ENCODE measurements around the gene VAV2.

DNA sequence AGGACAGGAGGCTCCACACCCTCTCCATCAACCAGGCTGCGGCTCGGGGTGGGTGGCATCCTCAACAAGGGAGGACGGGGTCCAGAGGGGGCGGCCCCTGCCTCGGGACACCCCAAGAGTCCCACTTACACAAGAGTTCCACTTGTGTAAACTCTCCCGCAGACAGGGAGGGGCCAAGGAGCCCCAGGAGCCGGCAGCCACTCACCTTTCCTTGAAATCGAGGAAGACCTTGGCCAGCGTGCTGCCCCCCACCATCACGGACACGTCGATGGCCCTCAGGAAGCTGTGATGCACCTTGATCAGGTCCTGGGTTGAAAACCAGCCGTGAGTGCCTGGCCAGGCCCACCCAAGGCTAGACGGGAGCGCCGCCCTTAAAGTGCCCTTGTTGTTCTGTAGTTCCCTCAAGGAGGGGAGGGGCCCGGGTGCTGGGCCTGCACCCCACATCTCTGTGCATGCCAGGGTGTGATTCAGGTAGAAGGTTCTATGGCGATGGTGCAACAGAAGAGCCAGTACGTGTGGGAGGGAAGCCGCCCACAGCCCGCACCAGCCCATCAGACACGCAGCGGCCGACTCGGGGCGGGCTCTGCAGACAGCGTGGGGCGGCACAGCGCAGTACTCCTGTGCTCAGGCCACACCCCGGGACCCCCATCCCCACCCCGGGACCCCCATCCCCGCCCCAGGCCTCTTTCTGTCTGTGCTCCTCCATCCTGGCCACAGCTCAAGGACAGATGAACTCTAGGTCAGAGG lies 186.1 kb downstream of the VAV2 start:
- TF ChIP-seq, protein P1, sequence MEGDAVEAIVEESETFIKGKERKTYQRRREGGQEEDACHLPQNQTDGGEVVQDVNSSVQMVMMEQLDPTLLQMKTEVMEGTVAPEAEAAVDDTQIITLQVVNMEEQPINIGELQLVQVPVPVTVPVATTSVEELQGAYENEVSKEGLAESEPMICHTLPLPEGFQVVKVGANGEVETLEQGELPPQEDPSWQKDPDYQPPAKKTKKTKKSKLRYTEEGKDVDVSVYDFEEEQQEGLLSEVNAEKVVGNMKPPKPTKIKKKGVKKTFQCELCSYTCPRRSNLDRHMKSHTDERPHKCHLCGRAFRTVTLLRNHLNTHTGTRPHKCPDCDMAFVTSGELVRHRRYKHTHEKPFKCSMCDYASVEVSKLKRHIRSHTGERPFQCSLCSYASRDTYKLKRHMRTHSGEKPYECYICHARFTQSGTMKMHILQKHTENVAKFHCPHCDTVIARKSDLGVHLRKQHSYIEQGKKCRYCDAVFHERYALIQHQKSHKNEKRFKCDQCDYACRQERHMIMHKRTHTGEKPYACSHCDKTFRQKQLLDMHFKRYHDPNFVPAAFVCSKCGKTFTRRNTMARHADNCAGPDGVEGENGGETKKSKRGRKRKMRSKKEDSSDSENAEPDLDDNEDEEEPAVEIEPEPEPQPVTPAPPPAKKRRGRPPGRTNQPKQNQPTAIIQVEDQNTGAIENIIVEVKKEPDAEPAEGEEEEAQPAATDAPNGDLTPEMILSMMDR (conservative IDR thresholded peaks at IDR 0.05; ENCODE audit: low read depth in 2 of 2), result no peak
- TF ChIP-seq JUNB (IDR thresholded peaks at IDR 0.05; ENCODE audit: unreplicated experiment) (no peak), POLR2AphosphoS5 (IDR thresholded peaks at IDR 0.05; ENCODE audit: low read depth) (no peak), EZH2 (IDR thresholded peaks at IDR 0.05; ENCODE audit: low read depth, unreplicated experiment) (no peak), EZH2phosphoT487 (IDR thresholded peaks at IDR 0.05; ENCODE audit: unreplicated experiment) (no peak), CREB1 (CRISPR knock-in tag; IDR thresholded peaks at IDR 0.05; ENCODE audit: low read depth) (no peak), ZNF114 (CRISPR knock-in tag; IDR thresholded peaks at IDR 0.05) (no peak), ZNF331 (CRISPR knock-in tag; IDR thresholded peaks at IDR 0.05; ENCODE audit: low read depth) (no peak)
- TF ChIP-seq, protein P2, sequence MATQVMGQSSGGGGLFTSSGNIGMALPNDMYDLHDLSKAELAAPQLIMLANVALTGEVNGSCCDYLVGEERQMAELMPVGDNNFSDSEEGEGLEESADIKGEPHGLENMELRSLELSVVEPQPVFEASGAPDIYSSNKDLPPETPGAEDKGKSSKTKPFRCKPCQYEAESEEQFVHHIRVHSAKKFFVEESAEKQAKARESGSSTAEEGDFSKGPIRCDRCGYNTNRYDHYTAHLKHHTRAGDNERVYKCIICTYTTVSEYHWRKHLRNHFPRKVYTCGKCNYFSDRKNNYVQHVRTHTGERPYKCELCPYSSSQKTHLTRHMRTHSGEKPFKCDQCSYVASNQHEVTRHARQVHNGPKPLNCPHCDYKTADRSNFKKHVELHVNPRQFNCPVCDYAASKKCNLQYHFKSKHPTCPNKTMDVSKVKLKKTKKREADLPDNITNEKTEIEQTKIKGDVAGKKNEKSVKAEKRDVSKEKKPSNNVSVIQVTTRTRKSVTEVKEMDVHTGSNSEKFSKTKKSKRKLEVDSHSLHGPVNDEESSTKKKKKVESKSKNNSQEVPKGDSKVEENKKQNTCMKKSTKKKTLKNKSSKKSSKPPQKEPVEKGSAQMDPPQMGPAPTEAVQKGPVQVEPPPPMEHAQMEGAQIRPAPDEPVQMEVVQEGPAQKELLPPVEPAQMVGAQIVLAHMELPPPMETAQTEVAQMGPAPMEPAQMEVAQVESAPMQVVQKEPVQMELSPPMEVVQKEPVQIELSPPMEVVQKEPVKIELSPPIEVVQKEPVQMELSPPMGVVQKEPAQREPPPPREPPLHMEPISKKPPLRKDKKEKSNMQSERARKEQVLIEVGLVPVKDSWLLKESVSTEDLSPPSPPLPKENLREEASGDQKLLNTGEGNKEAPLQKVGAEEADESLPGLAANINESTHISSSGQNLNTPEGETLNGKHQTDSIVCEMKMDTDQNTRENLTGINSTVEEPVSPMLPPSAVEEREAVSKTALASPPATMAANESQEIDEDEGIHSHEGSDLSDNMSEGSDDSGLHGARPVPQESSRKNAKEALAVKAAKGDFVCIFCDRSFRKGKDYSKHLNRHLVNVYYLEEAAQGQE (IDR thresholded peaks at IDR 0.05; ENCODE audit: unreplicated experiment), result no peak

Data from GM23338 (cell line).